Sigmoid colon (tissue), 7 donors: ENCODE results near the gene POPDC2. TPM values are rescaled to one million over a fixed set of nuclear protein-coding genes. Genes with fewer than 3 reads are reported as not detected.

Experiments
- DNase-seq: peaks from one replicate; pipeline ENCODE4 v3.0.0-alpha.2; 2019
- H3K27ac ChIP-seq, 4 donors: fragments of 200-600 bp; sonication (generic); one replicate each; pipeline ENCODE4 v1.5.1; 2016 to 2019; ENCODE audit warnings: mild to moderate bottlenecking in 1 of 4
- H3K27me3 ChIP-seq, 3 donors: fragments of 200-600 bp; sonication (generic); one replicate each; pipeline ENCODE4 v1.5.1; 2019; ENCODE audit warnings: mild to moderate bottlenecking in 1 of 3
- H3K36me3 ChIP-seq, 4 donors: fragments of 200-600 bp; sonication (generic); one replicate each; pipeline ENCODE4 v1.5.1; 2016 to 2019
- H3K4me1 ChIP-seq, 4 donors: fragments of 200-600 bp; sonication (generic); one replicate each; pipeline ENCODE4 v1.5.1; 2017 to 2019
- H3K4me3 ChIP-seq, 4 donors: fragments of 200-600 bp; sonication (generic); one replicate each; pipeline ENCODE4 v1.5.1; 2017 to 2019; ENCODE audit warnings: mild to moderate bottlenecking in 2 of 4, moderate library complexity in 1 of 4
- H3K9me3 ChIP-seq, 4 donors: fragments of 200-600 bp in 3 of 4; sonication (generic) in 3 of 4; one replicate each; pipeline versions ENCODE4 v1.5.1 to v1.6.1; 2013 to 2019
- CTCF ChIP-seq, 4 experiments: fragments of 450-650 bp in 3 of 4; fragments of 200-600 bp in 1 of 4; IDR thresholded peaks; one replicate each; pipeline ENCODE4 v1.5.1; 2016 to 2019; ENCODE audit warnings: antibody characterized with exemption in 4 of 4, mild to moderate bottlenecking in 3 of 4, moderate library complexity in 2 of 4
- EP300 ChIP-seq, 4 donors: sonication (generic); formaldehyde crosslinking; IDR thresholded peaks; one replicate each; pipeline ENCODE4 v1.6.1; 2017; ENCODE audit warnings: antibody characterized with exemption in 4 of 4
- POLR2A ChIP-seq, 2 donors: fragments of 450-650 bp; IDR thresholded peaks; one replicate each; pipeline ENCODE4 v1.6.1; 2016; ENCODE audit warnings: antibody characterized with exemption in 2 of 2, mild to moderate bottlenecking in 2 of 2, moderate library complexity in 2 of 2
- POLR2AphosphoS5 ChIP-seq, 4 donors: sonication (generic); formaldehyde crosslinking; IDR thresholded peaks; one replicate each; pipeline ENCODE4 v1.6.1; 2017; ENCODE audit warnings: antibody characterized with exemption in 4 of 4
- WGBS, 2 donors: extraction: QIAGEN DNeasy Blood & Tissue Kit; methylation state at CpG; one replicate each; pipeline ENCODE4 v1.1.7; 2013; 5-methylcytosine and 5-hydroxymethylcytosine counted together
- intact Hi-C: fragments of 100-400 bp; cut with DNase I; formaldehyde crosslinking; loops from one replicate; pipeline ENCODE4 v1.15.1; 2023
- polyA plus RNA-seq, 3 donors: library from polyadenylated mRNA; stranded (reverse); fragments of 200-250 nt; gene quantifications; one replicate each; pipeline ENCODE4 v1.2.3, GENCODE V29; 2013
- total RNA-seq, 4 donors: library from RNA; depleted of rRNA; stranded (reverse); fragments of >200 nt; gene quantifications; one replicate each; pipeline ENCODE4 v1.1.0, GENCODE V29; 2016
- donor health status: healthy with polysubstance abuse.
- donor health status: Bipolar disorder and iron deficiency.
- donor health status: healthy.

The POPDC2 gene
- total and polyA plus RNA-seq, 7 donors = 1.2 to 203 (median 86.6) TPM

DNA sequence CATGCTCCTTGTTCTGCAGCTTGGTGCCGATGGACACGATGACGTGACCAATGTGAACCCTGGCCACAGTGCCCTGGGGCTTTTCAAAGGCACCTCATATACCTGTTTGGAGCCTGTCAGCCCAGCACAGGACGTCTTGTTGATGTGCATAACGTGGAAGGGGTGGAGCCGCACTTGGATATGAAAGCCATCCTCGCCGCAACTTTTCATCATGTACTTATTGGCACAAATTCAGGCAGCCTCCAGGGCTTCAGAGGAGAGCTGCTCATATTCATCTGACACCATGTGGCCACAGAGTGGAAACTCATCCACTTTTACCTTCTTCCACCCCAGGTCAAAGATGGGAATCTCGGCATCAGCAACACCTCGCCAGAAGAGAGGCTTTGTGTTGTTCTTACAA lies 24.7 kb downstream of the POPDC2 start:
- H3K27ac ChIP-seq = peak overlapping the region in 2 of 4 donors; percentile 4 to 77
- intact Hi-C loops = loop anchor here (5.0 kb wide), 1 partner anchor 42 kb away; the partner anchor contains the start of gene COX17

GRCh38 chr3:119632829-119633228 lies 27.6 kb downstream of the POPDC2 start:
- H3K36me3 ChIP-seq = peaks cover 0 to 4% (median 2%) of the 10 kb centered on the region in 4 donors
- intact Hi-C loops = loop anchor here (5.0 kb wide), 1 partner anchor 56 kb away; the partner anchor contains the start of gene ADPRH
- TF ChIP-seq EP300 (IDR thresholded peaks at IDR 0.05) (no peak), POLR2AphosphoS5 (IDR thresholded peaks at IDR 0.05) (no peak), POLR2A (IDR thresholded peaks at IDR 0.05) (no peak), CTCF (IDR thresholded peaks at IDR 0.05) (no peak)
- peaks cover 0 to 41% (median 19%) of the 10 kb centered on the region in 4 donors for H3K4me1 ChIP-seq
- no peak overlapping the region for H3K27ac ChIP-seq
- H3K4me3 ChIP-seq = no peak overlapping the region
- no peaks in the 10 kb centered on the region for H3K27me3 ChIP-seq
- no peak for DNase-seq
- H3K9me3 ChIP-seq = no peaks in the 10 kb centered on the region
- WGBS, 2 donors = 82 to 90% methylated on average over 4 of the region's 4 CpGs

More for the DNA sequence above, 24.7 kb downstream of the POPDC2 start:
- no peak for DNase-seq
- TF ChIP-seq POLR2AphosphoS5 (IDR thresholded peaks at IDR 0.05) (peak in 1 of 4 donors; percentile 4), EP300 (IDR thresholded peaks at IDR 0.05) (no peak)
- H3K4me3 ChIP-seq = no peak overlapping the region
- 90 to 94% methylated on average over 10 of the region's 10 CpGs for WGBS, 2 donors
- no peaks in the 10 kb centered on the region for H3K27me3 ChIP-seq
- H3K4me1 ChIP-seq = peaks cover 0 to 48% (median 25%) of the 10 kb centered on the region in 4 donors
- no peaks in the 10 kb centered on the region for H3K9me3 ChIP-seq
- H3K36me3 ChIP-seq = peaks cover 0 to 23% (median 6%) of the 10 kb centered on the region in 4 donors

DNA sequence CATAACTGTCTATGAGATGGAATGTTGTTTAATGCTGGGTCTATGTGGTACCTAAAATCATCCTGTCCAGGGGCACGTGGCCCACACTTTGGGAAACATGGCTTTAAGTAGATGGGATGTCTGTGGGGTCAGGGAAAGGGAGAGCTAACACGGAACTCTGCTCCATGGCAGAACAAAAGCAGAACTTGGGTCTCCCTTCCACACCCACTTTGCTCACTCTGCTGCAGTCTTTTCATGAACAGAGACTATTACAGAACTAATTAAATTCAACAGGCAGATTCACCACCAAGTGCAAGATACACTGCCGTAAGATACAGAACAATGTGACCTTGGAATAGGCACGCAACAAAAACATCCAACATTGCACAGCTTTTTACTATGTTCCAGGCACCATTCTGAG lies 28.2 kb downstream of the POPDC2 start:
- H3K4me1 ChIP-seq = peaks cover 0 to 36% (median 12%) of the 10 kb centered on the region in 4 donors
- no peaks in the 10 kb centered on the region for H3K9me3 ChIP-seq
- intact Hi-C loops = loop anchor here (5.0 kb wide), 1 partner anchor 55 kb away; the partner anchor contains the start of gene ADPRH
- peaks cover 0 to 3% (median under 1%) of the 10 kb centered on the region in 4 donors for H3K36me3 ChIP-seq
- 83 to 84% methylated on average over 4 of the region's 4 CpGs for WGBS, 2 donors
- H3K27me3 ChIP-seq = no peaks in the 10 kb centered on the region
- DNase-seq = no peak
- TF ChIP-seq CTCF (IDR thresholded peaks at IDR 0.05) (no peak), EP300 (IDR thresholded peaks at IDR 0.05) (no peak), POLR2A (IDR thresholded peaks at IDR 0.05) (no peak), POLR2AphosphoS5 (IDR thresholded peaks at IDR 0.05) (no peak)
- H3K4me3 ChIP-seq = no peak overlapping the region
- peak overlapping the region in 1 of 4 donors; percentile 54 for H3K27ac ChIP-seq

DNA sequence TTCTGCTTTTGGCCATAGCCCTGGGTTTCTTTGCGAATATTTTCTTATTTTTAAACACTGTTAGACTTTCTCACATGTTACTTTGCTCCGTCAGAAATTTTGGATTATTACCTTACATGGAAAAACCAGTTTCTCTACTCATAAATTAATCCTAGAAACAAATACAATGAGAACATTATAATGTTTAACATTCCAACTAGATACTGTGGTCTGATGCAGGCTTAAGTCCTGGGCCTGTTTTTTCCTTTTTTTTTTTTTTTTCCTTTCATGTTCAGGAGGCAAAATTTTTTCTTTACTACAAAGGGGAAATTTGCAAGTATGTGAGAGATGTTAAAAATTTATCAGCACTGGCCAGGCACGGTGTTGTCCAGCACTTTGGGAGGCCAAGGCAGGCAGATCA lies 28.9 kb downstream of the POPDC2 start:
- peaks cover 0 to 31% (median 9%) of the 10 kb centered on the region in 4 donors for H3K4me1 ChIP-seq
- no peak for DNase-seq
- intact Hi-C loops = loop anchor here (5.0 kb wide), 1 partner anchor 54 kb away; the partner anchor contains the start of gene ADPRH
- TF ChIP-seq EP300 (IDR thresholded peaks at IDR 0.05) = no peak
- no peak for TF ChIP-seq POLR2AphosphoS5 (IDR thresholded peaks at IDR 0.05)
- TF ChIP-seq POLR2A (IDR thresholded peaks at IDR 0.05) = no peak
- no peak for TF ChIP-seq CTCF (IDR thresholded peaks at IDR 0.05)
- no peaks in the 10 kb centered on the region for H3K9me3 ChIP-seq
- peaks cover 0 to 3% (median 0%) of the 10 kb centered on the region in 4 donors for H3K36me3 ChIP-seq
- H3K4me3 ChIP-seq = no peak overlapping the region
- peak overlapping the region in 2 of 4 donors; percentile 54 to 68 for H3K27ac ChIP-seq
- WGBS, 2 donors = 60 to 74% methylated on average over 3 of the region's 3 CpGs
- no peaks in the 10 kb centered on the region for H3K27me3 ChIP-seq

GRCh38 chr3:119630880-119631329 lies 29.5 kb downstream of the POPDC2 start:
- intact Hi-C loops = loop anchor here (5.0 kb wide), 1 partner anchor 54 kb away; the partner anchor contains the start of gene ADPRH
- Histone ChIP-seq H3K36me3 (peaks cover 0 to under 1% (median 0%) of the 10 kb centered on the region in 4 donors), H3K9me3 (no peaks in the 10 kb centered on the region), H3K27me3 (no peaks in the 10 kb centered on the region), H3K27ac (peak overlapping the region in 2 of 4 donors; percentile 54 to 68), H3K4me1 (peaks cover 0 to 31% (median 9%) of the 10 kb centered on the region in 4 donors), H3K4me3 (no peak overlapping the region)
- WGBS, 2 donors = 89% methylated on average over 7 of the region's 7 CpGs
- DNase-seq = no peak
- TF ChIP-seq POLR2A (IDR thresholded peaks at IDR 0.05) (no peak), EP300 (IDR thresholded peaks at IDR 0.05) (no peak), POLR2AphosphoS5 (IDR thresholded peaks at IDR 0.05) (no peak), CTCF (IDR thresholded peaks at IDR 0.05) (no peak)
